ENCODE results near the gene TCHHL1. TPM values are rescaled to one million over a fixed set of nuclear protein-coding genes. Genes with fewer than 3 reads are reported as not detected.
"Not testable (repeated sequence)": the region's sequence is repeated elsewhere in the genome, so short reads cannot be mapped to it uniquely, and the experiment has no call there.

The TCHHL1 gene
- total RNA-seq, 2 experiments from 2014 or later = not detected

- H3K4me1 Mint-ChIP-seq (ENCODE audit: low read depth) = peaks cover 4% of the 10 kb centered on the region
- no peaks in the 10 kb centered on the region for H3K9me3 Mint-ChIP-seq
- H3K36me3 Mint-ChIP-seq (ENCODE audit: low read depth) = no peaks in the 10 kb centered on the region
- peak; percentile 52 for DNase-seq
- no peak overlapping the region for H3K27ac Mint-ChIP-seq
- H3K4me3 Mint-ChIP-seq = no peak overlapping the region
- intact Hi-C loops (cut with micrococcal nuclease) = loop anchor here (1.0 to 2.0 kb wide), 2 partner anchors 62 to 78 kb away; no protein-coding TSS in a partner anchor
- peaks cover 17% of the 10 kb centered on the region for H3K27me3 Mint-ChIP-seq (ENCODE audit: low read depth)
- CTCF ChIA-PET = interaction anchor here (0.7 to 4.0 kb wide), 7 partner anchors 57 to 451 kb away, joined by 3 to 26 read pairs (median 7); no protein-coding TSS in a partner anchor
Measured at GRCh38 chr1:152110365-152110859, 21.5 kb upstream of the TCHHL1 start.

- CTCF ChIA-PET = interaction anchor here (0.7 to 4.0 kb wide), 9 partner anchors 55 to 451 kb away, joined by 3 to 26 read pairs (median 3); no protein-coding TSS in a partner anchor
Measured at GRCh38 chr1:152109998-152110294, 21.1 kb upstream of the TCHHL1 start.

GRCh38 chr1:152109231-152109997 lies 20.6 kb upstream of the TCHHL1 start:
- intact Hi-C loops (cut with micrococcal nuclease) = no loop called here

More at GRCh38 chr1:152109998-152110294, 21.1 kb upstream of the TCHHL1 start:
- H3K27me3 Mint-ChIP-seq (ENCODE audit: low read depth) = peaks cover 15% of the 10 kb centered on the region
- no peak overlapping the region for H3K4me3 Mint-ChIP-seq
- H3K4me1 Mint-ChIP-seq (ENCODE audit: low read depth) = peaks cover 4% of the 10 kb centered on the region
- H3K27ac Mint-ChIP-seq = no peak overlapping the region
- no peaks in the 10 kb centered on the region for H3K9me3 Mint-ChIP-seq
- no peak for DNase-seq
- H3K36me3 Mint-ChIP-seq (ENCODE audit: low read depth) = no peaks in the 10 kb centered on the region
- intact Hi-C loops (cut with micrococcal nuclease) = loop anchor here (1.0 to 2.0 kb wide), 2 partner anchors 62 to 79 kb away; no protein-coding TSS in a partner anchor

GRCh38 chr1:152108882-152109222 lies 20.0 kb upstream of the TCHHL1 start:
- Mint-ChIP-seq H3K4me1 (ENCODE audit: low read depth) (peaks cover 4% of the 10 kb centered on the region), H3K27me3 (ENCODE audit: low read depth) (peaks cover 10% of the 10 kb centered on the region), H3K36me3 (ENCODE audit: low read depth) (no peaks in the 10 kb centered on the region), H3K4me3 (no peak overlapping the region), H3K9me3 (no peaks in the 10 kb centered on the region), H3K27ac (no peak overlapping the region)
- intact Hi-C loops (cut with micrococcal nuclease) = no loop called here
- DNase-seq = no peak
- CTCF ChIA-PET = interaction anchor here (1.0 to 4.0 kb wide), 4 partner anchors 53 to 350 kb away, joined by 3 to 14 read pairs (median 7); no protein-coding TSS in a partner anchor

More at GRCh38 chr1:152109231-152109997, 20.6 kb upstream of the TCHHL1 start:
- H3K4me1 Mint-ChIP-seq (ENCODE audit: low read depth) = peaks cover 4% of the 10 kb centered on the region
- H3K4me3 Mint-ChIP-seq = no peak overlapping the region
- no peak for DNase-seq
- H3K27ac Mint-ChIP-seq = no peak overlapping the region
- H3K9me3 Mint-ChIP-seq = no peaks in the 10 kb centered on the region
- H3K36me3 Mint-ChIP-seq (ENCODE audit: low read depth) = no peaks in the 10 kb centered on the region
- peaks cover 11% of the 10 kb centered on the region for H3K27me3 Mint-ChIP-seq (ENCODE audit: low read depth)
- CTCF ChIA-PET = interaction anchor here (0.8 to 4.0 kb wide), 6 partner anchors 54 to 350 kb away, joined by 3 to 26 read pairs (median 8); no protein-coding TSS in a partner anchor

DNA sequence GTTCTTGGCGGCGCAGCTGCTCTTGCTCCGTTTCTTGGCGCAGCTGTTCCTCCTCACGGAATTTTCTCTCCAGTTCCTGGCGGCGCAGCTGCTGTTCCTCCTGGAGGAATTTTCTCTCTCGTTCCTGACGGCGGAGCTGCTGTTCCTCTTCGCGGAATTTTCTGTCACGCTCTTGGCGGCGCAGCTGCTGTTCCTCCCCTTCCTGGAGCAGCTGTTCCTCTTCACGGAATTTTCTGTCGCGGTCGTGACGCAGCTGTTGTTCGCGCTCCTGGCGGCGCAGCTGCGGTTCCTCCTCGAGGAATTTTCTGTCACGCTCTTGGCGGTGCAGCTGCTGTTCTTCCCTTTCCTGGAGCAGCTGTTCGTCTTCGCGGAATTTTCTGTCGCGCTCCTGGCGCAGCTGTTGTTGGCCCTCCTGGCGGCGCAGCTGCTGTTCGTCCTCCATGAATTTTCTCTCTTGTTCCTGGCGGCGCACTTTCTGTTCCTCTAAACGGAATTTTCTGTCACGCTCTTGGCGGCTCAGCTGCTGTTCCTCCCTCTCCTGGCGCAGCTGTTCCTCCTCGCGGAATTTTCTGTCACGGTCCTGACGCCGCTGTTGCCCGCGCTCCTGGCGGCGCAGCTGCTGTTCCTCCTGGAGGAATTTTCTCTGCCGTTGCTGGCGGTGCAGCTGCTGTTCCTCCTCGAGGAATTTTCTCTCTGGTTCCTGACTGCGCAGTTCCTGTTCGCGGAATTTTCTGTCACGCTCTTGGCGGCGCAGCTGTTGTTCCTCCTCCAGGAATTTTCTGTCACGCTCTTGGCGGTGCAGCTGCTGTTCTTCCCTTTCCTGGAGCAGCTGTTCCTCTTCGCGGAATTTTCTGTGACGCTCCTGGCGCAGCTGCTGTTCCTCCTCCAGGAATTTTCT lies 19.4 kb upstream of the TCHHL1 start:
- H3K4me1 Mint-ChIP-seq (ENCODE audit: low read depth) = peaks cover 4% of the 10 kb centered on the region
- CTCF ChIA-PET = interaction anchor here (1.5 to 4.0 kb wide), 3 partner anchors 53 to 76 kb away, joined by 4 to 14 read pairs (median 5); no protein-coding TSS in a partner anchor
- H3K9me3 Mint-ChIP-seq = no peaks in the 10 kb centered on the region
- H3K27me3 Mint-ChIP-seq (ENCODE audit: low read depth) = peaks cover 13% of the 10 kb centered on the region
- DNase-seq = peak; percentile 4
- no peak overlapping the region for H3K4me3 Mint-ChIP-seq
- intact Hi-C loops (cut with micrococcal nuclease) = no loop called here
- H3K36me3 Mint-ChIP-seq (ENCODE audit: low read depth) = no peaks in the 10 kb centered on the region
- H3K27ac Mint-ChIP-seq = no peak overlapping the region

DNA sequence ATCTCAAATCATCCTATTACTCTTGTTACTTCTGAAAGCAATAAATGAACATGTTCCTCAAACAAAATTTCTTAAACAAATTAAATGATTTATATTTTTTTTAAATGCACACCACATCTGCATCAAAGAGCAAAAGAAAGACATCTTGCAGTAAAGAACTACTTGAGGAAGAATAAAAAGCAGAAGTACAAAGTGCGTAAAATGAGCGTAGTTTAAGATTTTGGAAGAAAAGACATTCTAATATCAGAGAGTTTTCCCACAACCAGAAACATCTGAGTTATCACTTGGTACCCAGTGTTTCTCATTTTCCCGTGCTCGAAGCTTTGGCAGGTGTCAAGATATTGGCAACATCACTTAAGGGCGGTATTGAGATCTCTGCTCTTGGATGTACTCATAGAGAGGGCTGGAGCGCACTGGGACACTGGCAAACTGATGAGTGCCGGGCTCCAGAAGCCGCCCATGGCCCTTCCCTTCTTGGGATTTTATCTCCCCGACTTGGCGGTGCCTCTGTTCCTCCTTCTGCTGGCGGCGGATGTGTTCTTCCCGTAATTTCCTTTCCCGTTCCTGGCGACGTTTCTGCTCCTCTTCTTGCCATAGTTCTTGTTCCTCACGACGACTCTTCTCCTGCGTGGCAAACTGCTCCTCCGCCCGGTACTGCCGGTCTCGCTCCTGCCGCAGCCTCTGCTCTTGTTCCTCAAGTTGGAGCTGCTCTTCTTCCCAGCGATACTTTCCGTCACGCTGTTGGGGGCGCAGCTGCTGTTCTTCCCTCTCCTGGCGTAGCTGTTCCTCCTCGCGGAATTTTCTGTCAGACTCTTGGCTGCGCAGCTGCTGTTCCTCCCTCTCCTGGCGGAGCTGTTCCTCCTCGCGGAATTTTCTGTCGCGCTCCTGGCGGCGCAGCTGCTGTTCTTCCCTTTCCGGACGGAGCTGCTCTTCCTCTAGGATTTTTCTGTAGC lies 18.4 kb upstream of the TCHHL1 start:
- no peak for DNase-seq
- CTCF ChIA-PET = interaction anchor here (1.0 to 4.0 kb wide), 4 partner anchors 52 to 77 kb away, joined by 3 to 14 read pairs (median 4); no protein-coding TSS in a partner anchor
- H3K9me3 Mint-ChIP-seq = no peaks in the 10 kb centered on the region
- peaks cover 16% of the 10 kb centered on the region for H3K27me3 Mint-ChIP-seq (ENCODE audit: low read depth)
- no peak overlapping the region for H3K4me3 Mint-ChIP-seq
- no peaks in the 10 kb centered on the region for H3K36me3 Mint-ChIP-seq (ENCODE audit: low read depth)
- no peak overlapping the region for H3K27ac Mint-ChIP-seq
- intact Hi-C loops (cut with micrococcal nuclease) = no loop called here
- peaks cover 4% of the 10 kb centered on the region for H3K4me1 Mint-ChIP-seq (ENCODE audit: low read depth)

- CTCF ChIA-PET = interaction anchor here (0.6 to 1.1 kb wide), 2 partner anchors 56 to 353 kb away, joined by 3 to 4 read pairs; no protein-coding TSS in a partner anchor
- intact Hi-C loops (cut with micrococcal nuclease) = no loop called here
- DNase-seq = no peak
- no peaks in the 10 kb centered on the region for H3K36me3 Mint-ChIP-seq (ENCODE audit: low read depth)
- no peak overlapping the region for H3K4me3 Mint-ChIP-seq
- H3K9me3 Mint-ChIP-seq = no peaks in the 10 kb centered on the region
- H3K27me3 Mint-ChIP-seq (ENCODE audit: low read depth) = peaks cover 25% of the 10 kb centered on the region
- peaks cover 4% of the 10 kb centered on the region for H3K4me1 Mint-ChIP-seq (ENCODE audit: low read depth)
- H3K27ac Mint-ChIP-seq = no peak overlapping the region
Measured at GRCh38 chr1:152104854-152105253, 16.0 kb upstream of the TCHHL1 start.

GRCh38 chr1:152096931-152097330 lies 8.1 kb upstream of the TCHHL1 start:
- intact Hi-C loops (cut with micrococcal nuclease) = no loop called here
- CTCF ChIA-PET = no interaction called here
- H3K27ac Mint-ChIP-seq = no peak overlapping the region
- peaks cover 6% of the 10 kb centered on the region for H3K9me3 Mint-ChIP-seq
- no peaks in the 10 kb centered on the region for H3K36me3 Mint-ChIP-seq (ENCODE audit: low read depth)
- H3K4me1 Mint-ChIP-seq (ENCODE audit: low read depth) = no peaks in the 10 kb centered on the region
- H3K4me3 Mint-ChIP-seq = no peak overlapping the region
- peaks cover 34% of the 10 kb centered on the region for H3K27me3 Mint-ChIP-seq (ENCODE audit: low read depth)
- DNase-seq = no peak

DNA sequence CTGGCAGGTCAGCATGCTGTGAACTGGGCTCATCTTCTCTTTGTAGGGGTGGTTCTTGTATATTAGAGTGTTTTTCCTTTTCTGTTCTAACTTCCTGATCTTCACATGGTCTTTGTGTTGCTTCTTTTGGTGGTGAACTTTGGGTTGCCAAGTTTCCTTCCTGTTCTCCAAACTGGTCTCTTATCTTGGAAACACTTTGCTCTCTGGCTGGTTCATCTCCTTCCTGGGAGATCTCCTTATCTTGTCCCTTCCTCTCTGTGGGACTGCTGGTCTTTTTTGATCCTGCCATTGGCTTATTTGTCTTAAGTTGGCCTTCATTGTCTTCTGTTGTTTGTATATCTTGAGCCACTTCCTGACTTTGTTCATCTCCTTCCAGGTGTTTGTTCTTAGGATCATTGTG lies 2.1 kb downstream of the TCHHL1 start:
- CTCF ChIA-PET = no interaction called here
- H3K4me3 Mint-ChIP-seq = no peak overlapping the region
- intact Hi-C loops (cut with micrococcal nuclease) = no loop called here
- no peaks in the 10 kb centered on the region for H3K4me1 Mint-ChIP-seq (ENCODE audit: low read depth)
- H3K9me3 Mint-ChIP-seq = no peaks in the 10 kb centered on the region
- no peak overlapping the region for H3K27ac Mint-ChIP-seq
- H3K36me3 Mint-ChIP-seq (ENCODE audit: low read depth) = no peaks in the 10 kb centered on the region
- no peak for DNase-seq
- H3K27me3 Mint-ChIP-seq (ENCODE audit: low read depth) = peaks cover 7% of the 10 kb centered on the region

GRCh38 chr1:152084853-152085252 lies 4.0 kb downstream of the TCHHL1 start:
- Mint-ChIP-seq H3K4me3 (no peak overlapping the region), H3K36me3 (ENCODE audit: low read depth) (no peaks in the 10 kb centered on the region), H3K27me3 (ENCODE audit: low read depth) (peaks cover 7% of the 10 kb centered on the region), H3K4me1 (ENCODE audit: low read depth) (no peaks in the 10 kb centered on the region), H3K27ac (no peak overlapping the region), H3K9me3 (no peaks in the 10 kb centered on the region)
- intact Hi-C loops (cut with micrococcal nuclease) = no loop called here
- CTCF ChIA-PET = no interaction called here
- no peak for DNase-seq

DNA sequence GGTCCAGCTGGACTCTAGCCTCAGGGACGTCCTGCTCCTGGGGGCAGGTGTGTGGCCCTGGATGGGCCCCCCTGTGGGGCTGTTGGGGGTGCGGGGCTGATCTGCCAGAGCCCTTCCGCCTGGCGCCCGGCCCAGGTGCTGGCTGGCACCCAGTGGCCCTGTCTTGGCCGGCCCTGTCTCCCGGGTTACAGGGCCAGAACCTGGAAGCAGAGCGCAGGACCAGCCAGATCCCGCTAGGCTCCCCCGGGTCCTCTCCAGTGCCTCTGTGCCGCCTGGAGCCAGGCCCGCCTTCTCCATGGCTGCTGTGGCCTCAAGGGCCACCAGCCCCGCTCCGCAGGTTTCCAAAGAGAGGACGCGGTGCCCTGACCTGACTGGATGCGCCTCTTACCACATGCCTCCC lies 7.8 kb downstream of the TCHHL1 start:
- H3K9me3 Mint-ChIP-seq; H3K27ac Mint-ChIP-seq; H3K27me3 Mint-ChIP-seq (ENCODE audit: low read depth); H3K4me1 Mint-ChIP-seq (ENCODE audit: low read depth); intact Hi-C loops (cut with micrococcal nuclease); CTCF ChIA-PET; H3K4me3 Mint-ChIP-seq; H3K36me3 Mint-ChIP-seq (ENCODE audit: low read depth); DNase-seq: not testable (repeated sequence)

All from activated naive CD4-positive, alpha-beta T cell treated with anti-CD3 and anti-CD28 coated beads for 36 hours (primary cell).